Prostate gland (tissue), 2 donors: ENCODE data around the gene S100PBP. TPM values are rescaled to one million over a fixed set of nuclear protein-coding genes. Genes with fewer than 3 reads are reported as not detected.

Experiments
- DNase-seq: peaks from one replicate; pipeline ENCODE4 v3.0.0-alpha.2; 2019; ENCODE audit warnings: low spot score
- H3K27ac ChIP-seq, 2 donors: fragments of 200-600 bp; sonication (generic); 2 replicates each; pipeline ENCODE4 v1.5.1; 2017 to 2019
- H3K27me3 ChIP-seq: fragments of 200-600 bp; sonication (generic); replicated peaks from 2 replicates; pipeline ENCODE4 v1.5.1; 2019; ENCODE audit not compliant: insufficient read depth
- H3K36me3 ChIP-seq, 2 donors: fragments of 200-600 bp; sonication (generic); 1 replicate in 1 of 2; 2 replicates in 1 of 2; pipeline versions ENCODE4 v1.5.1 to v1.8.1; 2017 to 2019
- H3K4me1 ChIP-seq: fragments of 200-600 bp; sonication (generic); replicated peaks from 2 replicates; pipeline ENCODE4 v1.5.1; 2019
- H3K4me3 ChIP-seq, 2 donors: fragments of 200-600 bp; sonication (generic); 2 replicates each; pipeline ENCODE4 v1.5.1; 2017 to 2019
- H3K9me3 ChIP-seq: fragments of 200-600 bp; sonication (generic); 2 replicates; pipeline ENCODE4 v1.5.1; 2017
- POLR2A ChIP-seq: fragments of 450-650 bp; IDR thresholded peaks from one replicate; pipeline ENCODE4 v1.6.1; 2016; ENCODE audit warnings: antibody characterized with exemption, mild to moderate bottlenecking
- POLR2AphosphoS5 ChIP-seq: sonication (generic); formaldehyde crosslinking; IDR thresholded peaks from one replicate; pipeline ENCODE4 v1.6.1; 2017; ENCODE audit warnings: antibody characterized with exemption
- WGBS: methylation state at CpG from one replicate; pipeline ENCODE4 v1.1.5; 2018; 5-methylcytosine and 5-hydroxymethylcytosine counted together
- intact Hi-C: fragments of 100-400 bp; cut with DNase I; formaldehyde crosslinking; loops from one replicate; pipeline ENCODE4 v1.14.2; 2022
- total RNA-seq, 2 donors: library from RNA; depleted of rRNA; stranded (reverse); fragments of >200 nt; gene quantifications; one replicate each; pipeline ENCODE4 v1.1.0, GENCODE V29; 2016
- TF ChIP-seq, protein P1 (sequence below), 4 experiments: fragments of 200-600 bp in 2 of 4; fragments of 450-650 bp in 2 of 4; sonication (generic) in 2 of 4; IDR thresholded peaks; 1 replicate in 3 of 4; 2 replicates in 1 of 4; pipeline ENCODE4 v1.5.1; 2016 to 2019; ENCODE audit warnings: antibody characterized with exemption in 4 of 4, mild to moderate bottlenecking in 2 of 4, moderate library complexity in 2 of 4

S100PBP gene
- total RNA-seq, 2 donors from 2014 or later = 27.1 to 72.5 TPM

DNA sequence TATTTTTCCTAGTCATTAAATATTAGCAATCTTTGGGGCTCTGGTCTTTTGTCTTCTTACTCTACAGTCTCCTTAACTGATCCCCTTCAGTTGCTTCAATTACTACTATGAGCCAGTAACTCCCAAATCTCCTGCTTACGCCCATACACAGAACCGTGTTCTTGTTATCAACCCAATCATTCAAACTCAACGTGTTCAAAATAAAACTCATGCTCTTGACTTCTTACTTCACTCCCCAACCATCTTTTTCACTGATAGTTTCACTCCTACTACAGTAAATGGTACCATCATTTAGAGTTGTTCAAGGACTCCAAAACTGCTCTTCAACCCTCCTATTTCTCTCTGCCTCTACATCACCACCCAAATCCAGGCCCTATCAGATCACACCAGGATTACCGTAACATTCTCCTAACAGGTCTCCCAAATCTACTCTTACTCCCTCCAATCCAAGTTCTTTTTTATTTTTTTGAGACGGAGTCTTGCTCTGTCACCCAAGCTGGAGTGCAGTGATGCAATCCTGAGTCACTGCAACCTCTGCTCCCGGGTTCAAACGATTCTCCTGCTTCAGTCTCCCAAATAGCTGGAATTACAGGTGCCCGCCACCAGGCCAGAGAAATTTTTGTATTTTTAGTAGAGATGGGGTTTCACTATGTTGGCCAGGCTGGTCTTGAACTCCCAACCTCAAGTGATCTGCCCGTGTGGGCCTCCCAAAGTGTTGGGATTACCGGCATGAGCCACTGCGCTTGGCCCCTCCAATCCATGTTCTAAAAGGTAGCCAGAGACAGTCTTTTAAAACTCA lies 3.3 kb upstream of the S100PBP start:
- Histone ChIP-seq H3K4me1 (no peaks in the 10 kb centered on the region), H3K36me3 (no peaks in the 10 kb centered on the region), H3K9me3 (no peaks in the 10 kb centered on the region), H3K27ac (no peak overlapping the region), H3K27me3 (no peaks in the 10 kb centered on the region), H3K4me3 (no peak overlapping the region)
- intact Hi-C loops = no loop called here
- 90% methylated on average over 11 of the region's 11 CpGs for WGBS
- no peak for TF ChIP-seq POLR2AphosphoS5
- TF ChIP-seq, protein P1, sequence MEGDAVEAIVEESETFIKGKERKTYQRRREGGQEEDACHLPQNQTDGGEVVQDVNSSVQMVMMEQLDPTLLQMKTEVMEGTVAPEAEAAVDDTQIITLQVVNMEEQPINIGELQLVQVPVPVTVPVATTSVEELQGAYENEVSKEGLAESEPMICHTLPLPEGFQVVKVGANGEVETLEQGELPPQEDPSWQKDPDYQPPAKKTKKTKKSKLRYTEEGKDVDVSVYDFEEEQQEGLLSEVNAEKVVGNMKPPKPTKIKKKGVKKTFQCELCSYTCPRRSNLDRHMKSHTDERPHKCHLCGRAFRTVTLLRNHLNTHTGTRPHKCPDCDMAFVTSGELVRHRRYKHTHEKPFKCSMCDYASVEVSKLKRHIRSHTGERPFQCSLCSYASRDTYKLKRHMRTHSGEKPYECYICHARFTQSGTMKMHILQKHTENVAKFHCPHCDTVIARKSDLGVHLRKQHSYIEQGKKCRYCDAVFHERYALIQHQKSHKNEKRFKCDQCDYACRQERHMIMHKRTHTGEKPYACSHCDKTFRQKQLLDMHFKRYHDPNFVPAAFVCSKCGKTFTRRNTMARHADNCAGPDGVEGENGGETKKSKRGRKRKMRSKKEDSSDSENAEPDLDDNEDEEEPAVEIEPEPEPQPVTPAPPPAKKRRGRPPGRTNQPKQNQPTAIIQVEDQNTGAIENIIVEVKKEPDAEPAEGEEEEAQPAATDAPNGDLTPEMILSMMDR (IDR thresholded peaks at IDR 0.05) = no peak
- no peak for TF ChIP-seq POLR2A
- no peak for DNase-seq

DNA sequence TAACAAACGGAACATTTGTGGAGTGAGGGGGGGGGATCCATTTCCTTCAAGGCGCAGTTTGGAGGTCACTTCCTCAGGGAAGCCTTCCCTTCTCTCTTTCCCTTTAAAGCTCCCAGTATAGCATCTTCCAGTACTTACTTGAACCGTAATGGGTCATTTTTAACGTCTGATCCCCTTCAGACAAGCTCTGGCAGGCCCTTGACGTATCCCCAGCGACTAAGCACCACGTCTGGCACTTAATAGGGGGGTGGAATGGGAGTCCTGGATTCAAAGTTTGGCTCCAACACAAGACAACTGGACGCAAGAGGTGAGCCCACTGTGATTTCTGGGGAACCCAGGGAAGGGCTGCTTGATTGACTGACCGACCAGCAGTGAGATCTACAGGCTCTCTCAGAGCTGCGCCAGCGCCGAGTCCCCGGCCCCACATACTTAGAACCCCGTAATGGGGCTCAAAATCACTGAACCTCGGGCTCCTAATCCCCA lies 736 bp upstream of the S100PBP start:
- no peak for DNase-seq

DNA sequence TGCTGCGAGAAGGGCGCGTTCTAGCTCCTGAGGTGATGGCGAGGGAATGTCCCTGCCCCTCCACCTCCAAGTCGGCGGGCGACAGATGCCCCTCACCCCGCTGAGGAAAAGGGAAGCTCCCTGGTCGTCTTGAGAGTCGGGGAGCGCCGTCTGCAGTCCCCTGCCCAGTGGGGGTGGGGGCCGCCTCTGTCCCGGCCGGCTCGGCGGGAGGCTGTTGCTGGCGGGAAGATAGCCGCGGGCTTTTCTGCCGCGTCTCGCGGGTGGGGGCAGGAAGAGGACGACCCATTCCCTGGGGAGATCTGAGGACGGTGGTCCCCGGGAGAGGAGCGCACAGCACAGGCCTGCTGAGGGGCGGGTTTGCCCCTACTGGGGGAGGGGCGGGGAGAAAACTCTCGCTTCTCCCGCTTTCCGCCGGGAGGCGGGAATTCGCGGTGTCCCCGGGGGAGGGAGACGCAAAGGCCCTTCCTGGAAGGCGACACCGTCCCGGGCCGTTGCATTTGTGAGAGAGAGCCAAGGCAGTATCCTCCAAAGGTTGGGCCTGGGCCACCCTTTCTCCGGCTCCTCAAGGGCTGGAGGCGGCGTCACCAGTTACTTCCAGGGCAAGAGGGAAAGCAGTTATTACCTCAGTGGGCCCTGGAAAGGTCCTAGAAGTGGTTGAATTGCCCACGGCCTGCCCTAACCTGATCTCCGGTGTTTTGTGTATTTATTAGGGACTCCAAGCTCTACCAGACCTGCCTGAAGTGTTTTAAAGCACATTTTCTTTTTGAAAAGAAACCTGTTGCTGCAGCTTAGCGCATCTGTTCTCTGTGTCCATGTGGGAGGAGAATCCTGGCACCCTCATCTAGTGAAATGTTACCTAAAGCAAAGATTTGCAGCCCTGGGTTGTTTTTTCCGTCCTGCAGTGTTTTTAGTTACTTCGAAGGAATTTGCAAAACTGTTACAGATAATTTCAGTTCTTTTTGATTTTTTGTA lies 648 bp downstream of the S100PBP start:
- H3K4me3 ChIP-seq = peak overlapping the region; percentile 72 to 95
- no peaks in the 10 kb centered on the region for H3K9me3 ChIP-seq
- no peaks in the 10 kb centered on the region for H3K27me3 ChIP-seq
- H3K4me1 ChIP-seq = no peaks in the 10 kb centered on the region
- no peaks in the 10 kb centered on the region for H3K36me3 ChIP-seq
- under 1% methylated on average over 50 of the region's 51 CpGs for WGBS
- TF ChIP-seq, protein P1 (IDR thresholded peaks at IDR 0.05) = no peak
- peak; percentile 35 for TF ChIP-seq POLR2A
- TF ChIP-seq POLR2AphosphoS5 = peak; percentile 49
- peak overlapping the region; percentile 96 to 99 for H3K27ac ChIP-seq
- DNase-seq = peak; percentile 74
- intact Hi-C loops = no loop called here

More for the DNA sequence above, 736 bp upstream of the S100PBP start:
- intact Hi-C loops = no loop called here
- H3K4me1 ChIP-seq = no peaks in the 10 kb centered on the region
- H3K27me3 ChIP-seq = no peaks in the 10 kb centered on the region
- H3K36me3 ChIP-seq = no peaks in the 10 kb centered on the region
- H3K4me3 ChIP-seq = peak overlapping the region; percentile 72 to 95
- H3K9me3 ChIP-seq = no peaks in the 10 kb centered on the region
- under 1% methylated on average over 15 of the region's 15 CpGs for WGBS
- peak overlapping the region; percentile 96 to 99 for H3K27ac ChIP-seq
- TF ChIP-seq POLR2AphosphoS5 = no peak
- TF ChIP-seq, protein P1 (IDR thresholded peaks at IDR 0.05) = no peak
- TF ChIP-seq POLR2A = no peak

DNA sequence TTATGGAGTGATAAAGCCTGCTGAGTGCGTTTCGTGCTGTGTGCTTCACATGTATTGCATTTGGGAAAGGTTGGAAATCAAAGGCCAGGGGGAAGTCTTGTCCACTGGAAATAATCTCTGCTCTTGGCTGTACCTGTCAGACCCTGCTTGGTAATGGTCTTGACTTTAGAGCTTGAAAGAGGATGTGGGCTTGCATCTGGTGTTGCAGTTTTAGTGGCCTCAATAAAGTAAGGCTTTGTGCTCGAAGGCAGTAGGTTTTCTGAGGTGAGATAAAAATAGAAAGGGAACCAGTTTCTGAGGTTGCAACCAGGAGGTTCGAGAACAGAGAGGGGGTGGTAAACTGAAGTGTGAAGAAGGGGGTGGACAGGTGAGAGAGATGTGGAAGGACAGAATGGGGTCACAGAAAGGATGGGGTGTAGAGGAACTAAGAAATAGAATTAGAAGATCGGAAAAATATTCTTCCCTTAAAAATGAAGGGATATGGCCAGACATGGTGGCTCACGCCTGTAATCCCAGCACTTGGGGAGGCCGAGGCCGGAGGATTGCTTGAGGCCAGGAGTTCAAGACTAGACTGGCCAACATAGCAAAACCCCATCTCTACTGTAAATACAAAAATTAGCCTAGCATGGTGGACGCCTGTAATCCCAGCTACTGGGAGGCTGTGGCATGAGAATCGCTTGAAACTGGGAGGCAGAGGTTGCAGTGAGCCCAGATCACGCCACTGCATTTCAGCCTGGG lies 1.5 kb downstream of the S100PBP start:
- Histone ChIP-seq H3K27ac (peak overlapping the region; percentile 96 to 99), H3K4me1 (no peaks in the 10 kb centered on the region), H3K4me3 (peak overlapping the region in 1 of 2 donors; percentile 72), H3K36me3 (no peaks in the 10 kb centered on the region), H3K9me3 (no peaks in the 10 kb centered on the region), H3K27me3 (no peaks in the 10 kb centered on the region)
- intact Hi-C loops = no loop called here
- WGBS = 62% methylated on average over 11 of the region's 11 CpGs
- DNase-seq = no peak
- TF ChIP-seq POLR2A (no peak), POLR2AphosphoS5 (no peak)
- TF ChIP-seq, protein P1 (IDR thresholded peaks at IDR 0.05) = no peak
